Heart right ventricle (tissue), 16 donors: Measurements from ENCODE around the gene NMNAT1. TPM values are rescaled to one million over a fixed set of nuclear protein-coding genes. Genes with fewer than 3 reads are reported as not detected.

ENCODE experiments used
- ATAC-seq, 8 donors: fragments of 200-7000 bp; cut with Tn5 transposase; one replicate each; pipeline ENCODE4 v1.9.1; 2020; ENCODE audit warnings: mild to moderate bottlenecking in 8 of 8, moderate library complexity in 8 of 8, moderate number of reproducible peaks in 1 of 8
- DNase-seq, 2 donors: peaks; one replicate each; pipeline ENCODE4 v3.0.0-alpha.2; 2020
- H3K27ac ChIP-seq, 10 donors: fragments of 200-600 bp; sonication (generic) in 2 of 10; one replicate each; pipeline versions ENCODE4 v1.5.0 to v1.8.0; 2020 to 2022; ENCODE audit warnings: mild to moderate bottlenecking in 3 of 10
- H3K27me3 ChIP-seq, 7 donors: fragments of 200-600 bp; one replicate each; pipeline ENCODE4 v1.8.0; 2021 to 2022; ENCODE audit warnings: mild to moderate bottlenecking in 2 of 7
- H3K36me3 ChIP-seq, 9 donors: fragments of 200-600 bp; sonication (generic) in 1 of 9; one replicate each; pipeline versions ENCODE4 v1.5.0 to v1.8.0; 2020 to 2022; ENCODE audit warnings: mild to moderate bottlenecking in 2 of 9
- H3K4me1 ChIP-seq, 9 donors: fragments of 200-600 bp; sonication (generic) in 1 of 9; one replicate each; pipeline versions ENCODE4 v1.5.0 to v1.8.0; 2020 to 2022; ENCODE audit warnings: mild to moderate bottlenecking in 4 of 9
- H3K4me3 ChIP-seq, 10 donors: fragments of 200-600 bp; sonication (generic) in 2 of 10; one replicate each; pipeline versions ENCODE4 v1.5.0 to v1.8.0; 2020 to 2022; ENCODE audit warnings: mild to moderate bottlenecking in 7 of 10, moderate library complexity in 2 of 10
- H3K9me3 ChIP-seq, 11 donors: fragments of 200-600 bp in 10 of 11; sonication (generic) in 2 of 11; one replicate each; pipeline versions ENCODE4 v1.5.0 to v1.8.0; 2013 to 2022; ENCODE audit warnings: mild to moderate bottlenecking in 2 of 11, control low read depth in 1 of 11, moderate library complexity in 1 of 11
- CTCF ChIP-seq, 9 donors: fragments of 200-600 bp; sonication (generic) in 2 of 9; IDR thresholded peaks; one replicate each; pipeline versions ENCODE4 v1.5.0 to v1.8.0; 2021 to 2022; ENCODE audit warnings: antibody characterized with exemption in 9 of 9, mild to moderate bottlenecking in 5 of 9, moderate library complexity in 1 of 9
- WGBS, 2 donors: extraction: QIAGEN DNeasy Blood & Tissue Kit; methylation state at CpG; one replicate each; pipeline ENCODE4 v1.1.7; 2013; ENCODE audit warnings: inconsistent platforms in 1 of 2; 5-methylcytosine and 5-hydroxymethylcytosine counted together
- intact Hi-C, 10 donors: fragments of 100-400 bp; cut with DNase I; formaldehyde crosslinking; loops; one replicate each; pipeline versions ENCODE4 v1.11.1 to v1.14.2; 2022
- polyA plus RNA-seq, 2 donors: library from polyadenylated mRNA; stranded (reverse); fragments of 200-250 nt; gene quantifications; one replicate each; pipeline ENCODE4 v1.2.3, GENCODE V29; 2013
- total RNA-seq, 10 donors: library from RNA; stranded (reverse); fragmentation: NEBNext Ultra II Directional in 3 of 10; extraction: Animal tissue kit (Norgen Biotek cat#: 25700) in 3 of 10; gene quantifications; one replicate each; pipeline versions ENCODE4 v1.2.1 to v1.2.4, GENCODE V29; 2021 to 2023
- donor health status: Arrhythmogenic right ventricular cardiomyopathy.
- donor health status: ischemic (EF 13 %, LVEDD 7.1; RV severe dilation, severe dysfunction).
- donor health status: healthy with polysubstance abuse.
- donor health status: DM: no; HTN: yes; CAD: no.
- donor health status: DM: no; HTN: no; CAD: no.
- donor health status: ischemic (EF 25% LVEDD 6.9; RV normal size, moderate dysfunction).
- donor health status: ischemic (EF 25% LVEDD 5.7; RV mildly dilated, moderate dysfunction).
- donor health status: healthy.
- donor health status: DM: yes; HTN: yes; CAD: no.
- donor health status: Ischemic cardiomyopathy.
- donor health status: ischemic (EF 35%, LVEDD 5.7; RV mildly dilated, moderate dysfunction).
- donor health status: nonischemic (EF 11% LVEDD 7.7; RV severe dilation, severe dysfunction).
- donor health status: DM: yes; HTN: yes; CAD: no.
- donor health status: PGD.
- donor health status: ischemic (EF 29% LVEDD 5.4; RV normal size, mild dysfunction).
- donor health status: nonischemic (EF 23%, LVEDD 6.1; RV moderate dilation, normal function).

Gene NMNAT1
- total and polyA plus RNA-seq, 12 donors: 9.6 to 23.7 (median 20.2) TPM

DNA sequence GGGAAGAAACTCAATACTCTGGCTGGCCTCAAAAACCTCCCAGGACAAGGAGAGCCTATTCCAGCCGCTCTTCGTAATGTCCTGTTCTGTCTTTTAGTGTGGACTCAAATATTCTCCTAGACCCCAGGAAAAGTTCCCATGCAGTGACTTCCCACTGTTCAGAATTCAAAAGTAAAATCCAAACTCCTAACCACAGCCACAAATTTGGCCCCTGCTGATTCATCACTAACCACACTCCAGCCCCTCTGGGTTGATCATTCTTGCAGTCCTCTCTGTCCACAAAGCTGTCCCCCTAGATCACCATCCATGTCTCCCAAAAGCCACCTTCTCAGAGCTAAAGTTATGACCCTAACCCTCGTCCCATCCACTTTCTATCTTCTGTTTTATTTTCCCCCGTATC is 38.3 kb upstream of the NMNAT1 start:
- H3K36me3 ChIP-seq: peaks cover 0 to 4% (median 0%) of the 10 kb centered on the region in 9 donors
- peaks cover 29 to 95% (median 64%) of the 10 kb centered on the region in 9 donors for H3K4me1 ChIP-seq
- no peak for DNase-seq
- H3K27ac ChIP-seq: peak overlapping the region in 6 of 10 donors; percentile 11 to 95 (median 62)
- no peaks in the 10 kb centered on the region for H3K9me3 ChIP-seq
- no peak overlapping the region for H3K4me3 ChIP-seq
- H3K27me3 ChIP-seq: no peaks in the 10 kb centered on the region
- TF ChIP-seq CTCF (IDR thresholded peaks at IDR 0.05): no peak
- intact Hi-C loops: no loop called here
- ATAC-seq: no peak
- 72 to 85% methylated on average over 4 of the region's 4 CpGs for WGBS, 2 donors

DNA sequence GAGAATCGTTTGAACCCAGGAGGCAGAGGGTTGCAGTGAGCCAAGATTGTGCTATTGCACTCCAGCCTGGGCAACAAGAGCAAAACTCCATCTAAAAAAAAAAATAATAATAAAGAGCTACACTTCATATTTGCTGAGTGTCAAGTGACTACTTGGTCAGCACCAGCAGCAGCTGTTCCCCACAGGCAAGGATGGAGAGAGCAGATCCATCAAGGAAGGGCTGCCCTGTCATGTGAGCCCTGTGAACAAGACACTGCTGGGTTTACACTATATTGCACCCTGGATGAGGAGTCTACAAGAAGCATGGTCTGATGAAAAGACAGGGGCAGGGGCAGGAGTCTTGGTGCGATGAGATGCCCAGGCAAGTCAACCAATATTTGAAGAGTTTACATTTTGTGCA is 36.8 kb upstream of the NMNAT1 start:
- H3K27ac ChIP-seq: peak overlapping the region in 1 of 10 donors; percentile 93
- no peaks in the 10 kb centered on the region for H3K27me3 ChIP-seq
- 91 to 97% methylated on average over 2 of the region's 2 CpGs for WGBS, 2 donors
- ATAC-seq: no peak
- no peak overlapping the region for H3K4me3 ChIP-seq
- H3K9me3 ChIP-seq: no peaks in the 10 kb centered on the region
- H3K4me1 ChIP-seq: peaks cover 23 to 86% (median 56%) of the 10 kb centered on the region in 9 donors
- no peak for TF ChIP-seq CTCF (IDR thresholded peaks at IDR 0.05)
- no peak for DNase-seq
- H3K36me3 ChIP-seq: peaks cover 0 to 4% (median 0%) of the 10 kb centered on the region in 9 donors
- intact Hi-C loops: no loop called here

GRCh38 chr1:9907441-9907840 is 35.8 kb upstream of the NMNAT1 start:
- peak overlapping the region in 4 of 10 donors; percentile 5 to 98 (median 96) for H3K4me3 ChIP-seq
- no peak for TF ChIP-seq CTCF (IDR thresholded peaks at IDR 0.05)
- H3K9me3 ChIP-seq: no peaks in the 10 kb centered on the region
- peak overlapping the region in 8 of 10 donors; percentile 1 to 93 (median 40) for H3K27ac ChIP-seq
- peaks cover 13 to 83% (median 49%) of the 10 kb centered on the region in 9 donors for H3K4me1 ChIP-seq
- no peaks in the 10 kb centered on the region for H3K27me3 ChIP-seq
- intact Hi-C loops: no loop called here
- ATAC-seq (no peak), DNase-seq (no peak)
- 59 to 63% methylated on average over 5 of the region's 5 CpGs for WGBS, 2 donors
- H3K36me3 ChIP-seq: peaks cover 0 to 4% (median 0%) of the 10 kb centered on the region in 9 donors

DNA sequence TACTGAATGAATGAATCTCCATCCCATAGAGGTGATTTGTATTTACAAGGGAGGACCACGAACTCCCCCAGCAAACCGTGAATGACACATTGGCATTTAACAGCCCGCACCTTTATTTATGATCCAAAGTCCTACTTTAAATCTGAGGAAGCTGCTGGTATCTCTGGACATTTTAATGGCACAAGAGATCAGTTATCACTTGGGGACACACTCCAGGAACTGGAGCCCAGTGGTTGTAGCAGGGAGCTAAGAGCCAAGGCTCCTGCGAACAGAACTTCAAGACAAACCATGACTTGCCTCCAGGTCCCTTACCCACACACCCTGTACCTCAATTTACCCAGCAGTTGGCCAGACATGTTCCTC is 34.4 kb upstream of the NMNAT1 start:
- DNase-seq (no peak), ATAC-seq (no peak)
- Histone ChIP-seq H3K27ac (peak overlapping the region in 9 of 10 donors; percentile 84 to 96 (median 91)), H3K9me3 (no peaks in the 10 kb centered on the region), H3K27me3 (no peaks in the 10 kb centered on the region), H3K4me1 (peaks cover 9 to 70% (median 43%) of the 10 kb centered on the region in 9 donors), H3K36me3 (peaks cover 0 to 4% (median 0%) of the 10 kb centered on the region in 9 donors), H3K4me3 (peak overlapping the region in 9 of 10 donors; percentile 75 to 99 (median 90))
- 50 to 51% methylated on average over 4 of the region's 4 CpGs for WGBS, 2 donors
- TF ChIP-seq CTCF (IDR thresholded peaks at IDR 0.05): no peak
- intact Hi-C loops: no loop called here
